IPS-18c (cell line): ENCODE measurements around the gene MYH7.
"Not testable (repeated sequence)": the region's sequence is repeated elsewhere in the genome, so short reads cannot be mapped to it uniquely, and the experiment has no call there.

ENCODE experiments used
- H3K4me3 ChIP-seq: 2 replicates; pipeline ENCODE4 v1.7.0; 2013; ENCODE audit warnings: low read depth, mild to moderate bottlenecking, low read length, moderate library complexity; ENCODE audit not compliant: insufficient read depth
- H3K9me3 ChIP-seq: one replicate; pipeline ENCODE4 v1.6.1; 2013; ENCODE audit warnings: mild to moderate bottlenecking, low read length, moderate library complexity; ENCODE audit not compliant: control insufficient read depth, insufficient read depth

The MYH7 gene

GRCh38 chr14:23403139-23403438 is 32.4 kb downstream of the MYH7 start:
- no peak overlapping the region for H3K4me3 ChIP-seq
- H3K9me3 ChIP-seq: no peaks in the 10 kb centered on the region

- no peak overlapping the region for H3K4me3 ChIP-seq
Observed at GRCh38 chr14:23402296-23403138, 32.9 kb downstream of the MYH7 start.

GRCh38 chr14:23401291-23401690 is 34.2 kb downstream of the MYH7 start:
- Histone ChIP-seq H3K9me3 (no peaks in the 10 kb centered on the region), H3K4me3 (no peak overlapping the region)

More at GRCh38 chr14:23402296-23403138, 32.9 kb downstream of the MYH7 start:
- no peaks in the 10 kb centered on the region for H3K9me3 ChIP-seq

GRCh38 chr14:23400496-23401149 is 34.8 kb downstream of the MYH7 start:
- not testable (repeated sequence) for H3K9me3 ChIP-seq, H3K4me3 ChIP-seq

- Histone ChIP-seq H3K9me3 (no peaks in the 10 kb centered on the region), H3K4me3 (no peak overlapping the region)
Observed at GRCh38 chr14:23399591-23399990, 35.9 kb downstream of the MYH7 start.

GRCh38 chr14:23399136-23399535 is 36.3 kb downstream of the MYH7 start:
- H3K4me3 ChIP-seq: no peak overlapping the region

GRCh38 chr14:23398348-23398747 is 37.1 kb downstream of the MYH7 start:
- H3K4me3 ChIP-seq: no peak overlapping the region

More at GRCh38 chr14:23399136-23399535, 36.3 kb downstream of the MYH7 start:
- no peaks in the 10 kb centered on the region for H3K9me3 ChIP-seq

GRCh38 chr14:23396781-23397407 is 38.6 kb downstream of the MYH7 start:
- no peak overlapping the region for H3K4me3 ChIP-seq

More at GRCh38 chr14:23398348-23398747, 37.1 kb downstream of the MYH7 start:
- no peaks in the 10 kb centered on the region for H3K9me3 ChIP-seq

GRCh38 chr14:23396126-23396525 is 39.3 kb downstream of the MYH7 start:
- Histone ChIP-seq H3K9me3 (no peaks in the 10 kb centered on the region), H3K4me3 (no peak overlapping the region)

More at GRCh38 chr14:23396781-23397407, 38.6 kb downstream of the MYH7 start:
- H3K9me3 ChIP-seq: no peaks in the 10 kb centered on the region

GRCh38 chr14:23392613-23393012 is 42.8 kb downstream of the MYH7 start:
- H3K4me3 ChIP-seq: no peak overlapping the region
- no peaks in the 10 kb centered on the region for H3K9me3 ChIP-seq

- H3K9me3 ChIP-seq: not testable (repeated sequence)
Observed at GRCh38 chr14:23389871-23390270, 45.6 kb downstream of the MYH7 start.

GRCh38 chr14:23389396-23389795 is 46.1 kb downstream of the MYH7 start:
- Histone ChIP-seq H3K4me3 (no peak overlapping the region), H3K9me3 (no peaks in the 10 kb centered on the region)

More at GRCh38 chr14:23389871-23390270, 45.6 kb downstream of the MYH7 start:
- H3K4me3 ChIP-seq: not testable (repeated sequence)

GRCh38 chr14:23388996-23389395 is 46.5 kb downstream of the MYH7 start:
- no peak overlapping the region for H3K4me3 ChIP-seq

GRCh38 chr14:23387916-23388882 is 47.3 kb downstream of the MYH7 start:
- Histone ChIP-seq H3K4me3 (no peak overlapping the region), H3K9me3 (no peaks in the 10 kb centered on the region)

More at GRCh38 chr14:23388996-23389395, 46.5 kb downstream of the MYH7 start:
- H3K9me3 ChIP-seq: no peaks in the 10 kb centered on the region

GRCh38 chr14:23386999-23387398 is 48.5 kb downstream of the MYH7 start:
- H3K9me3 ChIP-seq: no peaks in the 10 kb centered on the region
- no peak overlapping the region for H3K4me3 ChIP-seq

- not testable (repeated sequence) for H3K4me3 ChIP-seq
Observed at GRCh38 chr14:23386266-23386657, 49.2 kb downstream of the MYH7 start.

More at GRCh38 chr14:23386266-23386657, 49.2 kb downstream of the MYH7 start:
- H3K9me3 ChIP-seq: not testable (repeated sequence)
